GM18907 (cell line): ENCODE data around the gene ABCD3.
A peak's percentile ranks its signal among the peaks of the same experiment; 100 is the strongest.
"Not testable (repeated sequence)": the region's sequence is repeated elsewhere in the genome, so short reads cannot be mapped to it uniquely, and the experiment has no call there.

Experiments
- ATAC-seq: cut with Tn5 transposase; IDR thresholded peaks from one replicate; pipeline ENCODE4 v1.9.1; 2021; ENCODE audit warnings: mild to moderate bottlenecking, moderate library complexity; ENCODE audit not compliant: unreplicated experiment

Gene ABCD3

GRCh38 chr1:94417978-94418663 lies at the start of gene ABCD3:
Gene ABCD3, plus strand, starts transcription at chr1:94418389. Its CDS starts 90 bp downstream, at chr1:94418479.
- peak; percentile 96 for ATAC-seq

- ATAC-seq, result not testable (repeated sequence)
Observed at GRCh38 chr1:94372771-94373170, 45.4 kb upstream of the ABCD3 start.

GRCh38 chr1:94373311-94373710 lies 44.9 kb upstream of the ABCD3 start:
- ATAC-seq, result not testable (repeated sequence)

- ATAC-seq, result not testable (repeated sequence)
Observed at GRCh38 chr1:94375666-94376065, 42.5 kb upstream of the ABCD3 start.

GRCh38 chr1:94378493-94378892 lies 39.7 kb upstream of the ABCD3 start:
- ATAC-seq, result not testable (repeated sequence)

- ATAC-seq, result no peak
Observed at GRCh38 chr1:94379615-94380014, 38.6 kb upstream of the ABCD3 start.

GRCh38 chr1:94382201-94382600 lies 36.0 kb upstream of the ABCD3 start:
- ATAC-seq, result no peak

- ATAC-seq, result no peak
Observed at GRCh38 chr1:94383966-94384408, 34.2 kb upstream of the ABCD3 start.

GRCh38 chr1:94384485-94385265 lies 33.5 kb upstream of the ABCD3 start:
- no peak for ATAC-seq

- ATAC-seq, result no peak
Observed at GRCh38 chr1:94385308-94385929, 32.8 kb upstream of the ABCD3 start.

GRCh38 chr1:94389298-94389697 lies 28.9 kb upstream of the ABCD3 start:
- no peak for ATAC-seq

GRCh38 chr1:94394247-94394646 lies 23.9 kb upstream of the ABCD3 start:
- ATAC-seq, result no peak

GRCh38 chr1:94395231-94395630 lies 23.0 kb upstream of the ABCD3 start:
- ATAC-seq, result no peak

GRCh38 chr1:94395748-94396309 lies 22.4 kb upstream of the ABCD3 start:
- ATAC-seq, result no peak

- ATAC-seq, result no peak
Observed at GRCh38 chr1:94396356-94397010, 21.7 kb upstream of the ABCD3 start.

- ATAC-seq, result no peak
Observed at GRCh38 chr1:94398356-94398755, 19.8 kb upstream of the ABCD3 start.

GRCh38 chr1:94399453-94399852 lies 18.7 kb upstream of the ABCD3 start:
- ATAC-seq, result no peak

- ATAC-seq, result no peak
Observed at GRCh38 chr1:94401206-94401605, 17.0 kb upstream of the ABCD3 start.

GRCh38 chr1:94406446-94406845 lies 11.7 kb upstream of the ABCD3 start:
- ATAC-seq, result no peak

GRCh38 chr1:94408104-94408830 lies 9.9 kb upstream of the ABCD3 start:
- no peak for ATAC-seq
